BE2C (cell line): ENCODE measurements around the gene ADCY9.
A peak's percentile ranks its signal among the peaks of the same experiment; 100 is the strongest.

ENCODE experiments used
- DNase-seq: peaks from one replicate; pipeline ENCODE4 v3.0.0-alpha.2; 2020
- H3K27me3 ChIP-seq: fragments of 250-450 bp; sonication (Bioruptor Pico); 2 replicates; pipeline ENCODE4 v1.5.1; 2020; ENCODE audit warnings: mild to moderate bottlenecking
- H3K36me3 ChIP-seq: fragments of 250-450 bp; sonication (Bioruptor Pico); 2 replicates; pipeline ENCODE4 v1.5.1; 2020; ENCODE audit warnings: mild to moderate bottlenecking
- H3K4me1 ChIP-seq: fragments of 250-450 bp; sonication (Bioruptor Pico); 2 replicates; pipeline ENCODE4 v1.5.1; 2020
- H3K4me3 ChIP-seq: 2 replicates; pipeline ENCODE4 v1.5.1; 2011; ENCODE audit warnings: low read depth, low read length
- H3K9me3 ChIP-seq: fragments of 250-450 bp; sonication (Bioruptor Pico); 2 replicates; pipeline ENCODE4 v1.5.1; 2020
- TF ChIP-seq, protein P1 (sequence below): IDR thresholded peaks from 2 replicates; pipeline ENCODE4 v1.5.1; 2012; ENCODE audit warnings: mild to moderate bottlenecking, low read depth, low read length

ADCY9 gene

DNA sequence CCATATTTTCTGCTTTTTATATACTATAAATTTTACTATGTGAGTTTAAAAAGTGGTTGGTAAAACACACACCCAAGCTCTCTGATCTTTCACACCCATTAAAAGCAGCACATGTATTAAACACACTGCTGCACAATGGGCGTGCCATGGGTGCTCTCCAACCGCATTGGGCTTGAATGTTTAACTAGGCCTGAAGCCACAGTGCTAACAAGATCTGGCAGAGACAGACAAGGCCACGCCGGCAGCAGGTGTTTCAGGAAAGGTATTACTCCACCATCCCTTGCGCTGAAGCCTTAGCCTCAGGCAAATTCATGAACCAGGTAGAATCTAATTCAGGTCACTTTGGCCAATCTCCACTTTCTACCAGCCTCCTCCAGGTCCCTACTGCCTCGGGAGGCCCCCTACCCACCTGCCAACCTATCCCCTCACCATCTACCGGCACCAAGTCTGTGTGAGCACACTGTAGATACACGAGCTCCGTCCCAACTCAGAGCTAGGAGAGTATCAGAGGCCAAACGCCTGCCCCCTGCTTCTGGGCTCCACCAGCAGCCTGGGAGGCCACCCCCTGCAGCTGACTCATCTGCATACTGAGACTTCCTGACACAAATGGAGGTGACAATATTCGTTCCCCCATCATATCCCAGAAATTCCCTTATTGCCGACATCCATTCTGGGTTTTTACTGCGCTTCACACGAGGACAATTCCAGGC lies 95.0 kb downstream of the ADCY9 start:
- TF ChIP-seq, protein P1, sequence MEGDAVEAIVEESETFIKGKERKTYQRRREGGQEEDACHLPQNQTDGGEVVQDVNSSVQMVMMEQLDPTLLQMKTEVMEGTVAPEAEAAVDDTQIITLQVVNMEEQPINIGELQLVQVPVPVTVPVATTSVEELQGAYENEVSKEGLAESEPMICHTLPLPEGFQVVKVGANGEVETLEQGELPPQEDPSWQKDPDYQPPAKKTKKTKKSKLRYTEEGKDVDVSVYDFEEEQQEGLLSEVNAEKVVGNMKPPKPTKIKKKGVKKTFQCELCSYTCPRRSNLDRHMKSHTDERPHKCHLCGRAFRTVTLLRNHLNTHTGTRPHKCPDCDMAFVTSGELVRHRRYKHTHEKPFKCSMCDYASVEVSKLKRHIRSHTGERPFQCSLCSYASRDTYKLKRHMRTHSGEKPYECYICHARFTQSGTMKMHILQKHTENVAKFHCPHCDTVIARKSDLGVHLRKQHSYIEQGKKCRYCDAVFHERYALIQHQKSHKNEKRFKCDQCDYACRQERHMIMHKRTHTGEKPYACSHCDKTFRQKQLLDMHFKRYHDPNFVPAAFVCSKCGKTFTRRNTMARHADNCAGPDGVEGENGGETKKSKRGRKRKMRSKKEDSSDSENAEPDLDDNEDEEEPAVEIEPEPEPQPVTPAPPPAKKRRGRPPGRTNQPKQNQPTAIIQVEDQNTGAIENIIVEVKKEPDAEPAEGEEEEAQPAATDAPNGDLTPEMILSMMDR, result no peak
- Histone ChIP-seq H3K4me1 (no peaks in the 10 kb centered on the region), H3K9me3 (no peaks in the 10 kb centered on the region), H3K27me3 (no peaks in the 10 kb centered on the region), H3K36me3 (no peaks in the 10 kb centered on the region), H3K4me3 (no peak overlapping the region)
- DNase-seq, result no peak

DNA sequence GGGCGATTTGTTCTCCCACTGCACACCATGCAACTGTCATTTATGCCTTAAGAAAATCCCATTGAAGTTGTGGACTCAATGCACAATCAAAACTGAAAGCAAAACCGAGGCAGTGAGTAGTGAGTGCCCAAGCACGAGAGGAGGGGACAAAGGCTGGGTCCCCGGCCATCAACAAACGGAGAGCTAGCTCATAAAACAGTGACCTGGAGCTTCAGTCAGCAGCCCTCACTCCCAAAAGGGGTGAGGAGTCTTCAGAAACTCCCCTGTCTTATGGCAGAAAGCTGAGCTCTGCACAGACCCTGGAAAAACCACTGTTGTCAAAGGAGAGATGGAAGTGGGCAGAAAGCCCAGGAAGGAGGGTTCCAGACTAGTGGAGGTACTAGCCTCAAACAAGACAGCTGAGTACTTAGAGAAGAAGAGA lies 96.9 kb downstream of the ADCY9 start:
- no peaks in the 10 kb centered on the region for H3K36me3 ChIP-seq
- TF ChIP-seq, protein P1, result no peak
- no peaks in the 10 kb centered on the region for H3K9me3 ChIP-seq
- H3K27me3 ChIP-seq, result no peaks in the 10 kb centered on the region
- H3K4me3 ChIP-seq, result no peak overlapping the region
- DNase-seq, result no peak
- H3K4me1 ChIP-seq, result no peaks in the 10 kb centered on the region

DNA sequence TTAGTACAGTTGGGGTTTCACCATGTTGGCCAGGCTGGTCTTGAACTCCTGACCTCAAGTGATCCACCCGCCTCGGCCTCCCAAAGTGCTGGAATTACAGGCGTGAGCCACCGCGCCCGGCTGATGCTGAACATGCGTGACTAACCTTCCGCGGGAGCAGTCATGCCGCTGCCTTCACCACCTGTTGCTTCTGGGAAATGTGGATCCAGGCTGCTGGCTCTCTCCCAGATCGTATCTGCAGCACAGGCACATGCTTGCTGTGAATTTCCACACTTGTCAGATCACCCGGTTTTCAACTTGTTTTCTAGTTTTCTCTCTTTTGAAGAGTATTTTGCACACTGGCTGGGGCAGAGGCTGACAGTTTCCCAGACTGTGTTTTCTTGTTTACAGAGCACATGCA lies 97.9 kb downstream of the ADCY9 start:
- DNase-seq, result peak; percentile 40

DNA sequence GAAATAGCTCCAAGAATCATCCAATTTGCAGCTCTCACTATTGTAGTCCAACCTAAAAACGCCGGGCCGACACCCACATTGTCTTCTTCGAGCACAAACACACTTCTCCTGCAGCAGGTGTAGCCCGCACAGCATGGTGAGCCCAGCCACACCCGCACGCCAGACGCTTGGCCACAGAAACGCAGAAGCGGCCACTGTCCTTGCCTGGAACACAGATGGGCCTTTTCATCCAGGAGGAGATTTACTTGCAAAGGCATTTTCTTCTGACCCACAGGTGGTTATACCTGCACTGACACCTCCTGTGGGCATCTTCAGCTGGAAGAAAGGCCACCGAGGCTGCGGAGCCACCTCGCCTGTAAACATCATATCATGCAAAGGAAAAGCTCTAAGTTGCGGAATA lies 98.4 kb downstream of the ADCY9 start:
- no peaks in the 10 kb centered on the region for H3K4me1 ChIP-seq
- TF ChIP-seq, protein P1, result no peak

More for the DNA sequence above, 97.9 kb downstream of the ADCY9 start:
- no peaks in the 10 kb centered on the region for H3K36me3 ChIP-seq
- TF ChIP-seq, protein P1, result no peak
- H3K27me3 ChIP-seq, result no peaks in the 10 kb centered on the region
- no peaks in the 10 kb centered on the region for H3K9me3 ChIP-seq
- H3K4me3 ChIP-seq, result no peak overlapping the region
- H3K4me1 ChIP-seq, result no peaks in the 10 kb centered on the region

DNA sequence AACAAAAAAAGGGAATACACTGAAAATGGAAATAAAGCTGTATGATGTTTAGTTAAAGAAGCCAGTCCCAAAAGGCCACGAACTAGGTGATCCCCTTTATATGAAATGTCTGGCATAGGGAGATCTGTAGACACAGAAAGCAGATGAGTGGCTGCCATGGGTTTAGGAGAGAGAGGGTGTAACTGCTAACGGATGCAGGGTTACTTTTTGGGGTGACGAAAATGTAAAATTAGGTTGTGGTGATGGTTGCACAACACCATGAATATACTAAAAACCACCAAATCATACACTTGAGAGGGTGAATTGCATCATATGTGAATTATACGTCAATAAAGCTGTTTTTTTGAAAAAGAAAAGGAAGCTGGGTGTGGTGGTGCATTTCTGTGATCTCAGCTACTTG lies 99.6 kb downstream of the ADCY9 start:
- H3K9me3 ChIP-seq, result no peaks in the 10 kb centered on the region
- no peaks in the 10 kb centered on the region for H3K4me1 ChIP-seq
- no peaks in the 10 kb centered on the region for H3K27me3 ChIP-seq
- H3K4me3 ChIP-seq, result no peak overlapping the region
- TF ChIP-seq, protein P1, result no peak
- no peak for DNase-seq
- H3K36me3 ChIP-seq, result no peaks in the 10 kb centered on the region

More for the DNA sequence above, 98.4 kb downstream of the ADCY9 start:
- Histone ChIP-seq H3K36me3 (no peaks in the 10 kb centered on the region), H3K9me3 (no peaks in the 10 kb centered on the region), H3K4me3 (no peak overlapping the region), H3K27me3 (no peaks in the 10 kb centered on the region)
- no peak for DNase-seq

DNA sequence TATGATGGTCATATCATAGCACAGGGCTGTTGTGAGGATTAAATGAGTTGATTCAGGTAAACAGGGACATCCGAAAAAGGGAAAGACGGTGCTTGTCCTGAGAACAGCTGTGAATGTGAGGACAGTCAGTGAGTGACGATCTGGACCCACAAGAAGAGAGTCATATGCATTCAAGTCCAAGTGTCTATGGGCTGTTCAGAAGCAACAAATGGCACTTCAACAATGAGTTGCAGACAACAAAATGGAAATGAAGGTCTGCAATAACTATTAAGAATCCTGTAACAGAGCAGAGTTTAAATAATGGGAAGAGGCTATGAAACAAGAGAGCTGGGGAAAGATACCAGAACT lies 100.3 kb downstream of the ADCY9 start:
- no peaks in the 10 kb centered on the region for H3K27me3 ChIP-seq
- no peaks in the 10 kb centered on the region for H3K4me1 ChIP-seq
- TF ChIP-seq, protein P1, result no peak
- no peaks in the 10 kb centered on the region for H3K36me3 ChIP-seq
- DNase-seq, result no peak
- no peak overlapping the region for H3K4me3 ChIP-seq
- H3K9me3 ChIP-seq, result no peaks in the 10 kb centered on the region
